HG02798 (cell line): ENCODE data around the gene STAT3.
A peak's percentile ranks its signal among the peaks of the same experiment; 100 is the strongest.
"Not testable (repeated sequence)": the region's sequence is repeated elsewhere in the genome, so short reads cannot be mapped to it uniquely, and the experiment has no call there.

Experiments used
- ATAC-seq: cut with Tn5 transposase; IDR thresholded peaks from one replicate; pipeline ENCODE4 v1.9.1; 2021; ENCODE audit warnings: mild to moderate bottlenecking; ENCODE audit not compliant: unreplicated experiment, poor library complexity

STAT3 gene

DNA sequence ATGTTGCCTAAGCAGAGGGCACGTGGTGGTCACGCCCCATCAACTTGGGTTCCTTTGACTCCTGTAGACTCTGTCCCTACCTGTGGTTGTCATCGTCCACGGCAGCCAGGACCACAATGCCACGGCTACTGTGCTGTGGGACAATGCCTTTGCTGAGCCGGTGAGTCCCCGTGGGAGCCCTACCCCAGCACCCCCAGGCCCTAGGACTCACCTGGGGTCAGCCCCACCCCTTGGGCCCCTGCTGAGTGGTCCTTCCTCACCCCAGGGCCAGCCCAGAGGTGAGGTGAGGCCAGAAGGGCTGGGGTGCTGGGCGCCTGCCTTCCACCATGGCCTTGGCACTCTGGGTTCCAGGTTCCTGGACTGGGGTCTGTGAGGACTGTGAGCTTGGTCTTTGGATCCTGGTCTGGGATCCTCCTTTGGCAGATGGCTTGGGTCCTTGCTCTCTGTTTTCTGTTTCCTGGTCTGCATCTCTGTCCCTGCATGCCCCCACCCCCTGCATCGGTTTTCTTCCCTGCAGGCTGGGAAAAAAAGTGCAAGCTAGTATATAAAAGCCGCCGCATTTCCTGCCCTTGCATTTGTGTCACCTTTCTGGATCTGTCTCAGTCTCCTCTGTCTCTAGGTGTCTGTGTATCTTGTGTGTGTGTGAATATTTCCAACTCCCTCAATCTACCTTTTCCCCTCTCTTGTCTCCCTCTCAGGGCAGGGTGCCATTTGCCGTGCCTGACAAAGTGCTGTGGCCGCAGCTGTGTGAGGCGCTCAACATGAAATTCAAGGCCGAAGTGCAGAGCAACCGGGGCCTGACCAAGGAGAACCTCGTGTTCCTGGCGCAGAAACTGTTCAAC, 82.5 kb downstream of the STAT3 start:
- no peak for ATAC-seq

GRCh38 chr17:42305031-42305330, 83.3 kb downstream of the STAT3 start:
- ATAC-seq: not testable (repeated sequence)

DNA sequence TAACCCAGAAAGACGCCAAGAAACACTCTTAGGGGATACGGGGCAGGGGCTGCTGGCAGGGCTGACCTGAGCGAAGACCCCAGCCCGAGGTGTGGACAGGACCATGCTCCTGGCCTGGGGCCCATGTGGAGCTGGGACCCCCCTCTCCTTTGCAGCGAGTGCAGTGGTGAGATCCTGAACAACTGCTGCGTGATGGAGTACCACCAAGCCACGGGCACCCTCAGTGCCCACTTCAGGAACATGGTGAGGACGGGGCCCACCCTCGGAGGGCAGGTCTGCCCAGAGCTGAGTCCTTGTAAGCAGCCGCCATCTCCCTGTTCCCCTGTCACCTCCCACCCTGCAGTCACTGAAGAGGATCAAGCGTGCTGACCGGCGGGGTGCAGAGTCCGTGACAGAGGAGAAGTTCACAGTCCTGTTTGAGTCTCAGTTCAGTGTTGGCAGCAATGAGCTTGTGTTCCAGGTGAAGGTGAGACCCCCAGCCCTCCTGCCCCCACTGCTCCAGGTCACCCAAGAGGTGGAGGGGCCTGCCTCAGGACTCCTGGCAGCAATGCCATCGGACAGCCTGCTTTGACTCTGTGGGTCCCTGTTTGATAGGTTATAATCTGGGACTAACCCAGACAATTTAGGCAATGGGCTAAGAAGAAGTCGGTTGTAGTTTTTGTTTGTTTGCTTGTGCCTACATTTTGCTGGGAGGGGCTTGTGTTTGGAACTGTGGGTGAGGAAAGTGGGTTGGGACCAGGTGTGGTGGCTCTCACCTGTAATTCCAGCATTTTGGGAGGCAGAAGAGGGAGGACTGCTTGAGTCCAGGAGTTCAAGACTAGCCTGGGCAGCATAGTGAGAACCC, 83.8 kb downstream of the STAT3 start:
- no peak for ATAC-seq

GRCh38 chr17:42303694-42304093, 84.5 kb downstream of the STAT3 start:
- no peak for ATAC-seq

GRCh38 chr17:42301022-42301421, 87.2 kb downstream of the STAT3 start:
- no peak for ATAC-seq

DNA sequence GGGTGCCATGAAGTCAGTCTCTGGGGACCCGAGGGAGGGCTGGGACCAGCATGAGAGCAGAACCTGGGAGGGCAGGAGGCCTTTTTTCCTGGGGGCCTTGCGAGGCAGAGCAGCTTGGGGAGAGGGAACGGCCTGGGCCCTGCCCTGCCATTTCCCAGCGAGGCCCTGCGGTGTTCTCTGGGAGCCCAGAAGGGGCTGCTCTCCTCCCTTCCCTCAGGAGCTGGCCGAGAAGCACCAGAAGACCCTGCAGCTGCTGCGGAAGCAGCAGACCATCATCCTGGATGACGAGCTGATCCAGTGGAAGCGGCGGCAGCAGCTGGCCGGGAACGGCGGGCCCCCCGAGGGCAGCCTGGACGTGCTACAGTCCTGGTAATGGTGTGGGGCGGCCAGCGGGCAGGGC, 88.3 kb downstream of the STAT3 start:
- ATAC-seq: not testable (repeated sequence)

DNA sequence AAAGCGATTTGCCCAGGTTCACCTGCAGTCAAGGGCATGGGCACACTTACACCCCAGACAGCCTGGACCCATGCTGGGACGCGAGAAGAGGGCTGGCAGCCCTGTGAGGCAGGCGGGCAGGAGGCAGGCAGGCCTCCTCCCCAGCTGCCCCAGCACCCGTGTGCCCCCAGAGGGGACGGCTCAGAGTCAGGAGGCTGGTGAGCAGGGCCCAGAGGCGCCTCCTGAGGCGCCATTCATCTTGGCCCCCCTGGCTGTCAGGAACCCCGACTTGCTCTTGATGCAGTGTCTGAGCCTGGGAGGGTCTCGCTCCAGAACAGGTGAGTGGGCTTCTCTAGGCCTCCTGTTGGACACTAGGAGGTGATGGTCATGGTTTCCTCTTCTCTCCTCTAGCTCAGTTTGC, 88.9 kb downstream of the STAT3 start:
- not testable (repeated sequence) for ATAC-seq

DNA sequence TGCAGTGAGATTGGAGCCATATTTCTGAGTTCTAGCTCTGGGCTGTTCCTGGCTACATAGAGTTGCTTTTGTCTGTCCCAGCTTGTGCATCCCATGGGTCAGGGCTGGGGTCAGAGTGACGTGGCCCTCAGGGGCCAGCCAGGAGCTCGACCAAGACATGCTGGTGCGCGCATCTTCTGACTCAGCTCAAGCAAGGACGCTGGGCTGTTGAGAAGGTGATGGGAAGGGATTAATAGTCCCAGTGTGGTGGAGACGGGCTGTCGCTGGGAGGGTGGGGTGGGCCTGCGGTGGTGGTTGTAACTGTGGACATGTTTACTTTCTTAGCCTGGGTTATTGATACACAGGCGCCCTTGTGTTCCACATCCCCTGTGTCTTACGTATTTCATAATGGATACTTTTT, 90.5 kb downstream of the STAT3 start:
- ATAC-seq: not testable (repeated sequence)

GRCh38 chr17:42296012-42296411, 92.2 kb downstream of the STAT3 start:
- no peak for ATAC-seq

- ATAC-seq: no peak
Observed at GRCh38 chr17:42294469-42295398, 93.5 kb downstream of the STAT3 start.

- no peak for ATAC-seq
Observed at GRCh38 chr17:42291129-42291528, 97.1 kb downstream of the STAT3 start.

DNA sequence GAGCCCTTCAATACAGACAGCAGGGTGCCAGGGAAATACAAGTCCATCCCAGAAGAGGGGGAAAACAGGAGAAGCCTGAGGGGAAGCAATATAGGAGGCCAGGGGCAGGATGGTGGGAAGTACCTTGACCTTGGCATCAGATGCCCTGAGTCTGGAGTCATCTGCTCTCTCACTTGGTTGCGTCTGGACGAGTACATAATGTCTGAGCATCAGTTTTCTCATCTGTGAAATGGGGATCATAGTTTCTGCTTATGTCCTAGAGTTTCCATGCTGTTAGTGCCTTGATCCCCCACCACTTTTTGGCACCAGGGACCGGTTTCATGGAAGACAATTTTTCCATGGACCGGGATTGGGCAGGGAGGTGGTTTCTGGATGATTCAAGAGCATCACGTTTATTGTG, 97.7 kb downstream of the STAT3 start:
- ATAC-seq: no peak

DNA sequence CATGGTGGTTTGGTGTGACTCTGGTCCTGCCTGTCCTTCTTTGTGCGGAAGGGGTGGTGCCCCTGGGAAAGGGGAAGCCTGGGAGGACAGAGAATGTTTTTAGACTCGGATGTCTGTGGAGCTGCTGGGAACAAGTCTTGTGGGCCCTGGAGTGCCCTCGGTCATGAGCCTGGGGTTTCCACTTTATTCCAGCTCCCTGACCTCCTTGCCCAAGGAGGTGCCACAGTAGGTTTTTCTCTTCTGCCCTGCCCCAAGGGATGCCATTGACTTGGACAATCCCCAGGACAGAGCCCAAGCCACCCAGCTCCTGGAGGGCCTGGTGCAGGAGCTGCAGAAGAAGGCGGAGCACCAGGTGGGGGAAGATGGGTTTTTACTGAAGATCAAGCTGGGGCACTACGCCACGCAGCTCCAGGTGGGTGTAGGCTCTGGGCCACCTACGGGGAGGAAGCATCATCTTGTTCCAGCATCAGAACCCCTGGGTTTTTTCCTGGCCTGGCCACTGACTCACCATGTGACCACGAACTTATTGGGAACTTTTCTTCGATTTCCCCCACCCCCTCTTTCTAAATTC, 98.5 kb downstream of the STAT3 start:
- ATAC-seq: no peak

- ATAC-seq: peak; percentile 10
Observed at GRCh38 chr17:42288803-42289610, 99.2 kb downstream of the STAT3 start.

- peak; percentile 52 for ATAC-seq
Observed at GRCh38 chr17:42287977-42288802, 100.1 kb downstream of the STAT3 start, which contains the start of gene STAT5A. Gene STAT5A (plus strand): TSS chr17:42288498. CDS start chr17:42289412, 914 bp downstream.

GRCh38 chr17:42287305-42287976, 100.8 kb downstream of the STAT3 start:
- ATAC-seq: peak; percentile 20

GRCh38 chr17:42286411-42287221, 101.6 kb downstream of the STAT3 start:
- no peak for ATAC-seq
